Iris pigment epithelial cell (primary cell): ENCODE results near the gene ZNF750.

Experiments used
- DNase-seq: peaks from one replicate; pipeline ENCODE4 v3.0.0-alpha.2; 2011; ENCODE audit warnings: low read depth

ZNF750 gene

GRCh38 chr17:82872591-82873520 is 33.0 kb upstream of the ZNF750 start:
- no peak for DNase-seq

- no peak for DNase-seq
Observed at GRCh38 chr17:82871776-82872561, 32.1 kb upstream of the ZNF750 start.

GRCh38 chr17:82871056-82871775 is 31.4 kb upstream of the ZNF750 start:
- DNase-seq = no peak

- DNase-seq = no peak
Observed at GRCh38 chr17:82870541-82870940, 30.7 kb upstream of the ZNF750 start.

- no peak for DNase-seq
Observed at GRCh38 chr17:82870091-82870491, 30.3 kb upstream of the ZNF750 start.

GRCh38 chr17:82869536-82869935 is 29.7 kb upstream of the ZNF750 start:
- no peak for DNase-seq

GRCh38 chr17:82868715-82869131 is 28.9 kb upstream of the ZNF750 start:
- DNase-seq = no peak

GRCh38 chr17:82867763-82868325 is 28.0 kb upstream of the ZNF750 start:
- no peak for DNase-seq

- peak; percentile 84 for DNase-seq
Observed at GRCh38 chr17:82866590-82867191, 26.9 kb upstream of the ZNF750 start.

- no peak for DNase-seq
Observed at GRCh38 chr17:82865774-82866395, 26.1 kb upstream of the ZNF750 start.

GRCh38 chr17:82865274-82865673 is 25.5 kb upstream of the ZNF750 start:
- DNase-seq = no peak

GRCh38 chr17:82864713-82865248 is 25.0 kb upstream of the ZNF750 start:
- no peak for DNase-seq

- peak; percentile 81 for DNase-seq
Observed at GRCh38 chr17:82863941-82864712, 24.3 kb upstream of the ZNF750 start.

GRCh38 chr17:82863383-82863940 is 23.6 kb upstream of the ZNF750 start:
- DNase-seq = no peak

- no peak for DNase-seq
Observed at GRCh38 chr17:82862737-82863382, 23.0 kb upstream of the ZNF750 start.

GRCh38 chr17:82862191-82862590 is 22.4 kb upstream of the ZNF750 start:
- DNase-seq = no peak

- DNase-seq = no peak
Observed at GRCh38 chr17:82861393-82861775, 21.6 kb upstream of the ZNF750 start.

GRCh38 chr17:82860606-82861392 is 21.0 kb upstream of the ZNF750 start:
- DNase-seq = no peak
